Sigmoid colon (tissue), 7 donors: ENCODE measurements around the gene NCS1. TPM values are rescaled to one million over a fixed set of nuclear protein-coding genes. Genes with fewer than 3 reads are reported as not detected.

Experiments
- DNase-seq: peaks from one replicate; pipeline ENCODE4 v3.0.0-alpha.2; 2019
- H3K27ac ChIP-seq, 4 donors: fragments of 200-600 bp; sonication (generic); one replicate each; pipeline ENCODE4 v1.5.1; 2016 to 2019; ENCODE audit warnings: mild to moderate bottlenecking in 1 of 4
- H3K27me3 ChIP-seq, 3 donors: fragments of 200-600 bp; sonication (generic); one replicate each; pipeline ENCODE4 v1.5.1; 2019; ENCODE audit warnings: mild to moderate bottlenecking in 1 of 3
- H3K36me3 ChIP-seq, 4 donors: fragments of 200-600 bp; sonication (generic); one replicate each; pipeline ENCODE4 v1.5.1; 2016 to 2019
- H3K4me1 ChIP-seq, 4 donors: fragments of 200-600 bp; sonication (generic); one replicate each; pipeline ENCODE4 v1.5.1; 2017 to 2019
- H3K4me3 ChIP-seq, 4 donors: fragments of 200-600 bp; sonication (generic); one replicate each; pipeline ENCODE4 v1.5.1; 2017 to 2019; ENCODE audit warnings: mild to moderate bottlenecking in 2 of 4, moderate library complexity in 1 of 4
- H3K9me3 ChIP-seq, 4 donors: fragments of 200-600 bp in 3 of 4; sonication (generic) in 3 of 4; one replicate each; pipeline versions ENCODE4 v1.5.1 to v1.6.1; 2013 to 2019
- CTCF ChIP-seq, 4 experiments: fragments of 450-650 bp in 3 of 4; fragments of 200-600 bp in 1 of 4; IDR thresholded peaks; one replicate each; pipeline ENCODE4 v1.5.1; 2016 to 2019; ENCODE audit warnings: antibody characterized with exemption in 4 of 4, mild to moderate bottlenecking in 3 of 4, moderate library complexity in 2 of 4
- EP300 ChIP-seq, 4 donors: sonication (generic); formaldehyde crosslinking; IDR thresholded peaks; one replicate each; pipeline ENCODE4 v1.6.1; 2017; ENCODE audit warnings: antibody characterized with exemption in 4 of 4
- POLR2A ChIP-seq, 2 donors: fragments of 450-650 bp; IDR thresholded peaks; one replicate each; pipeline ENCODE4 v1.6.1; 2016; ENCODE audit warnings: antibody characterized with exemption in 2 of 2, mild to moderate bottlenecking in 2 of 2, moderate library complexity in 2 of 2
- POLR2AphosphoS5 ChIP-seq, 4 donors: sonication (generic); formaldehyde crosslinking; IDR thresholded peaks; one replicate each; pipeline ENCODE4 v1.6.1; 2017; ENCODE audit warnings: antibody characterized with exemption in 4 of 4
- WGBS, 2 donors: extraction: QIAGEN DNeasy Blood & Tissue Kit; methylation state at CpG; one replicate each; pipeline ENCODE4 v1.1.7; 2013; 5-methylcytosine and 5-hydroxymethylcytosine counted together
- intact Hi-C: fragments of 100-400 bp; cut with DNase I; formaldehyde crosslinking; loops from one replicate; pipeline ENCODE4 v1.15.1; 2023
- polyA plus RNA-seq, 3 donors: library from polyadenylated mRNA; stranded (reverse); fragments of 200-250 nt; gene quantifications; one replicate each; pipeline ENCODE4 v1.2.3, GENCODE V29; 2013
- total RNA-seq, 4 donors: library from RNA; depleted of rRNA; stranded (reverse); fragments of >200 nt; gene quantifications; one replicate each; pipeline ENCODE4 v1.1.0, GENCODE V29; 2016
- donor health status: healthy with polysubstance abuse.
- donor health status: Bipolar disorder and iron deficiency.
- donor health status: healthy.

Gene NCS1
- total and polyA plus RNA-seq, 7 donors, result 0.69 to 133 (median 78.5) TPM

DNA sequence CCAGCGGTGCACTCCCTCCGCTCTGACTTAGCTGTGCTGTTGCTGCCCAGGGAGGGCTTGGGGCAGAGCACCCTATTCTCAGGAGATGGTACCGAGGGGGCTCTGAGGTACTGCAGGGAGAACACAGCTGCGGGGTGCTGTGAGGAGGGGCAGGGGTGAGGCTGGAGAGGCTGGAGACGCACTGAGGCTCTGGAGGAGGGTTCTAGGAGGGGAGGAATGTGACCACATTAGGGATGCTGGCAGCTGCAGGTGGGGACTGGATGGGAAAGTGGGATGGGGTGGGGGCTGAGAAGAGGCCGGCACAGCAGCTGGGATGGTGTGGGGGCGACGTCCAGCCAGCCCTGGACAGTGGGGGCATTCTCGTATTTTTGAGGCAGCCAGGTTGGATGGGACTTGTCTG, 20.9 kb downstream of the NCS1 start:
- no peaks in the 10 kb centered on the region for H3K9me3 ChIP-seq
- H3K27ac ChIP-seq, result peak overlapping the region; percentile 94 to 99 (median 96)
- no peaks in the 10 kb centered on the region for H3K36me3 ChIP-seq
- no peak for DNase-seq
- no peaks in the 10 kb centered on the region for H3K27me3 ChIP-seq
- peaks cover 2 to 99% (median 98%) of the 10 kb centered on the region in 4 donors for H3K4me1 ChIP-seq
- intact Hi-C loops, result loop anchor here (5.0 kb wide), 2 partner anchors 44 to 81 kb away; no protein-coding TSS in a partner anchor
- TF ChIP-seq POLR2AphosphoS5 (IDR thresholded peaks at IDR 0.05), result no peak
- no peak for TF ChIP-seq POLR2A (IDR thresholded peaks at IDR 0.05)
- no peak for TF ChIP-seq CTCF (IDR thresholded peaks at IDR 0.05)
- TF ChIP-seq EP300 (IDR thresholded peaks at IDR 0.05), result no peak
- H3K4me3 ChIP-seq, result peak overlapping the region in 2 of 4 donors; percentile 15 to 20
- WGBS, 2 donors, result 79 to 88% methylated on average over 9 of the region's 9 CpGs

- H3K27ac ChIP-seq, result peak overlapping the region; percentile 94 to 99 (median 96)
- intact Hi-C loops, result loop anchor here (5.0 kb wide), 2 partner anchors 44 to 81 kb away; no protein-coding TSS in a partner anchor
- H3K4me1 ChIP-seq, result peaks cover 2 to 99% (median 98%) of the 10 kb centered on the region in 4 donors
These were observed 21.6 kb downstream of the NCS1 start for GRCh38 chr9:130193531-130194377.

GRCh38 chr9:130194378-130194932, 22.3 kb downstream of the NCS1 start:
- TF ChIP-seq CTCF (IDR thresholded peaks at IDR 0.05), result no peak
- TF ChIP-seq POLR2AphosphoS5 (IDR thresholded peaks at IDR 0.05), result no peak
- TF ChIP-seq POLR2A (IDR thresholded peaks at IDR 0.05), result no peak
- no peak for TF ChIP-seq EP300 (IDR thresholded peaks at IDR 0.05)

More at GRCh38 chr9:130193531-130194377, 21.6 kb downstream of the NCS1 start:
- DNase-seq, result no peak
- WGBS, 2 donors, result 73 to 84% methylated on average over 27 of the region's 27 CpGs
- TF ChIP-seq CTCF (IDR thresholded peaks at IDR 0.05) (no peak), POLR2A (IDR thresholded peaks at IDR 0.05) (no peak), POLR2AphosphoS5 (IDR thresholded peaks at IDR 0.05) (no peak), EP300 (IDR thresholded peaks at IDR 0.05) (no peak)
- H3K36me3 ChIP-seq, result no peaks in the 10 kb centered on the region
- H3K9me3 ChIP-seq, result no peaks in the 10 kb centered on the region
- H3K27me3 ChIP-seq, result no peaks in the 10 kb centered on the region
- H3K4me3 ChIP-seq, result peak overlapping the region in 2 of 4 donors; percentile 15 to 20

GRCh38 chr9:130195638-130196037, 23.4 kb downstream of the NCS1 start:
- Histone ChIP-seq H3K27me3 (no peaks in the 10 kb centered on the region), H3K4me1 (peaks cover 2 to 100% (median 99%) of the 10 kb centered on the region in 4 donors), H3K4me3 (no peak overlapping the region), H3K36me3 (no peaks in the 10 kb centered on the region), H3K9me3 (no peaks in the 10 kb centered on the region), H3K27ac (peak overlapping the region; percentile 94 to 99 (median 96))
- 84 to 87% methylated on average over 15 of the region's 15 CpGs for WGBS, 2 donors
- TF ChIP-seq POLR2A (IDR thresholded peaks at IDR 0.05) (no peak), CTCF (IDR thresholded peaks at IDR 0.05) (no peak), POLR2AphosphoS5 (IDR thresholded peaks at IDR 0.05) (no peak), EP300 (IDR thresholded peaks at IDR 0.05) (no peak)
- intact Hi-C loops, result no loop called here
- DNase-seq, result no peak

More at GRCh38 chr9:130194378-130194932, 22.3 kb downstream of the NCS1 start:
- DNase-seq, result no peak
- Histone ChIP-seq H3K36me3 (no peaks in the 10 kb centered on the region), H3K4me3 (no peak overlapping the region), H3K4me1 (peaks cover 2 to 99% (median 98%) of the 10 kb centered on the region in 4 donors), H3K27ac (peak overlapping the region; percentile 94 to 99 (median 96)), H3K27me3 (no peaks in the 10 kb centered on the region), H3K9me3 (no peaks in the 10 kb centered on the region)
- WGBS, 2 donors, result 83 to 87% methylated on average over 8 of the region's 8 CpGs
- intact Hi-C loops, result loop anchor here (5.0 kb wide), 2 partner anchors 43 to 82 kb away; no protein-coding TSS in a partner anchor
